Measurements from ENCODE around the gene CAPN8.

CAPN8 gene

GRCh38 chr1:223556414-223557129, 108.9 kb downstream of the CAPN8 start:
- Histone ChIP-seq H3K27ac (ENCODE audit: low read depth, low read length) (no peak overlapping the region), H3K4me3 (ENCODE audit: low read depth in 1 of 2, low read length in 2 of 2) (no peak overlapping the region)

GRCh38 chr1:223553957-223554356, 111.5 kb downstream of the CAPN8 start:
- H3K36me3 ChIP-seq (ENCODE audit: insufficient read depth, low read length) = no peaks in the 10 kb centered on the region
- H3K4me1 ChIP-seq (ENCODE audit: insufficient read depth, low read length) = no peaks in the 10 kb centered on the region
- H3K4me3 ChIP-seq (ENCODE audit: low read depth in 1 of 2, low read length in 2 of 2) = no peak overlapping the region

More at GRCh38 chr1:223556414-223557129, 108.9 kb downstream of the CAPN8 start:
- Histone ChIP-seq H3K27me3 (ENCODE audit: control insufficient read depth in 1 of 2, insufficient read depth in 2 of 2, low read length in 2 of 2) (no peaks in the 10 kb centered on the region), H3K4me1 (ENCODE audit: insufficient read depth, low read length) (no peaks in the 10 kb centered on the region), H3K9me3 (ENCODE audit: low read length) (no peaks in the 10 kb centered on the region), H3K36me3 (ENCODE audit: insufficient read depth, low read length) (no peaks in the 10 kb centered on the region), H3K9ac (ENCODE audit: low read length) (no peak overlapping the region)

GRCh38 chr1:223551610-223552009, 113.9 kb downstream of the CAPN8 start:
- H3K4me1 ChIP-seq (ENCODE audit: insufficient read depth, low read length) = no peaks in the 10 kb centered on the region
- H3K9ac ChIP-seq (ENCODE audit: low read length) = no peak overlapping the region
- no peak overlapping the region for H3K27ac ChIP-seq (ENCODE audit: low read depth, low read length)
- no peak overlapping the region for H3K4me3 ChIP-seq (ENCODE audit: low read depth in 1 of 2, low read length in 2 of 2)
- H3K9me3 ChIP-seq (ENCODE audit: low read length) = no peaks in the 10 kb centered on the region
- no peaks in the 10 kb centered on the region for H3K27me3 ChIP-seq (ENCODE audit: control insufficient read depth in 1 of 2, insufficient read depth in 2 of 2, low read length in 2 of 2)
- no peaks in the 10 kb centered on the region for H3K36me3 ChIP-seq (ENCODE audit: insufficient read depth, low read length)

More at GRCh38 chr1:223553957-223554356, 111.5 kb downstream of the CAPN8 start:
- Histone ChIP-seq H3K27ac (ENCODE audit: low read depth, low read length) (no peak overlapping the region), H3K9me3 (ENCODE audit: low read length) (no peaks in the 10 kb centered on the region), H3K27me3 (ENCODE audit: control insufficient read depth in 1 of 2, insufficient read depth in 2 of 2, low read length in 2 of 2) (no peaks in the 10 kb centered on the region), H3K9ac (ENCODE audit: low read length) (no peak overlapping the region)

GRCh38 chr1:223549740-223550139, 115.8 kb downstream of the CAPN8 start:
- no peaks in the 10 kb centered on the region for H3K36me3 ChIP-seq (ENCODE audit: insufficient read depth, low read length)
- H3K9ac ChIP-seq (ENCODE audit: low read length) = no peak overlapping the region
- H3K9me3 ChIP-seq (ENCODE audit: low read length) = no peaks in the 10 kb centered on the region
- no peaks in the 10 kb centered on the region for H3K27me3 ChIP-seq (ENCODE audit: control insufficient read depth in 1 of 2, insufficient read depth in 2 of 2, low read length in 2 of 2)
- no peaks in the 10 kb centered on the region for H3K4me1 ChIP-seq (ENCODE audit: insufficient read depth, low read length)
- H3K27ac ChIP-seq (ENCODE audit: low read depth, low read length) = no peak overlapping the region
- H3K4me3 ChIP-seq (ENCODE audit: low read depth in 1 of 2, low read length in 2 of 2) = no peak overlapping the region

- no peak overlapping the region for H3K27ac ChIP-seq (ENCODE audit: low read depth, low read length)
- H3K9me3 ChIP-seq (ENCODE audit: low read length) = no peaks in the 10 kb centered on the region
- H3K27me3 ChIP-seq (ENCODE audit: control insufficient read depth in 1 of 2, insufficient read depth in 2 of 2, low read length in 2 of 2) = no peaks in the 10 kb centered on the region
- no peaks in the 10 kb centered on the region for H3K36me3 ChIP-seq (ENCODE audit: insufficient read depth, low read length)
- no peak overlapping the region for H3K9ac ChIP-seq (ENCODE audit: low read length)
- H3K4me3 ChIP-seq (ENCODE audit: low read depth in 1 of 2, low read length in 2 of 2) = no peak overlapping the region
- no peaks in the 10 kb centered on the region for H3K4me1 ChIP-seq (ENCODE audit: insufficient read depth, low read length)
Measured at GRCh38 chr1:223547316-223548114, 118.0 kb downstream of the CAPN8 start.

GRCh38 chr1:223545343-223545742, 120.2 kb downstream of the CAPN8 start:
- no peaks in the 10 kb centered on the region for H3K4me1 ChIP-seq (ENCODE audit: insufficient read depth, low read length)
- H3K27ac ChIP-seq (ENCODE audit: low read depth, low read length) = no peak overlapping the region
- no peak overlapping the region for H3K9ac ChIP-seq (ENCODE audit: low read length)
- no peaks in the 10 kb centered on the region for H3K27me3 ChIP-seq (ENCODE audit: control insufficient read depth in 1 of 2, insufficient read depth in 2 of 2, low read length in 2 of 2)
- no peaks in the 10 kb centered on the region for H3K9me3 ChIP-seq (ENCODE audit: low read length)
- H3K36me3 ChIP-seq (ENCODE audit: insufficient read depth, low read length) = no peaks in the 10 kb centered on the region
- H3K4me3 ChIP-seq (ENCODE audit: low read depth in 1 of 2, low read length in 2 of 2) = no peak overlapping the region

- no peak overlapping the region for H3K27ac ChIP-seq (ENCODE audit: low read depth, low read length)
- no peak overlapping the region for H3K9ac ChIP-seq (ENCODE audit: low read length)
- no peaks in the 10 kb centered on the region for H3K9me3 ChIP-seq (ENCODE audit: low read length)
- no peaks in the 10 kb centered on the region for H3K4me1 ChIP-seq (ENCODE audit: insufficient read depth, low read length)
- H3K4me3 ChIP-seq (ENCODE audit: low read depth in 1 of 2, low read length in 2 of 2) = no peak overlapping the region
- H3K27me3 ChIP-seq (ENCODE audit: control insufficient read depth in 1 of 2, insufficient read depth in 2 of 2, low read length in 2 of 2) = no peaks in the 10 kb centered on the region
- H3K36me3 ChIP-seq (ENCODE audit: insufficient read depth, low read length) = no peaks in the 10 kb centered on the region
Measured at GRCh38 chr1:223543560-223543959, 121.9 kb downstream of the CAPN8 start.

- Histone ChIP-seq H3K27me3 (ENCODE audit: control insufficient read depth in 1 of 2, insufficient read depth in 2 of 2, low read length in 2 of 2) (no peaks in the 10 kb centered on the region), H3K36me3 (ENCODE audit: insufficient read depth, low read length) (no peaks in the 10 kb centered on the region), H3K4me1 (ENCODE audit: insufficient read depth, low read length) (no peaks in the 10 kb centered on the region), H3K9me3 (ENCODE audit: low read length) (no peaks in the 10 kb centered on the region), H3K27ac (ENCODE audit: low read depth, low read length) (no peak overlapping the region), H3K4me3 (ENCODE audit: low read depth in 1 of 2, low read length in 2 of 2) (no peak overlapping the region), H3K9ac (ENCODE audit: low read length) (no peak overlapping the region)
Measured at GRCh38 chr1:223542831-223543230, 122.7 kb downstream of the CAPN8 start.

- no peaks in the 10 kb centered on the region for H3K4me1 ChIP-seq (ENCODE audit: insufficient read depth, low read length)
- no peak overlapping the region for H3K27ac ChIP-seq (ENCODE audit: low read depth, low read length)
- no peaks in the 10 kb centered on the region for H3K27me3 ChIP-seq (ENCODE audit: control insufficient read depth in 1 of 2, insufficient read depth in 2 of 2, low read length in 2 of 2)
- no peak overlapping the region for H3K9ac ChIP-seq (ENCODE audit: low read length)
- no peak overlapping the region for H3K4me3 ChIP-seq (ENCODE audit: low read depth in 1 of 2, low read length in 2 of 2)
- no peaks in the 10 kb centered on the region for H3K36me3 ChIP-seq (ENCODE audit: insufficient read depth, low read length)
- H3K9me3 ChIP-seq (ENCODE audit: low read length) = no peaks in the 10 kb centered on the region
Measured at GRCh38 chr1:223540485-223541106, 124.9 kb downstream of the CAPN8 start.

- Histone ChIP-seq H3K27ac (ENCODE audit: low read depth, low read length) (no peak overlapping the region), H3K9ac (ENCODE audit: low read length) (no peak overlapping the region), H3K9me3 (ENCODE audit: low read length) (no peaks in the 10 kb centered on the region), H3K36me3 (ENCODE audit: insufficient read depth, low read length) (no peaks in the 10 kb centered on the region), H3K4me1 (ENCODE audit: insufficient read depth, low read length) (no peaks in the 10 kb centered on the region), H3K27me3 (ENCODE audit: control insufficient read depth in 1 of 2, insufficient read depth in 2 of 2, low read length in 2 of 2) (no peaks in the 10 kb centered on the region), H3K4me3 (ENCODE audit: low read depth in 1 of 2, low read length in 2 of 2) (no peak overlapping the region)
Measured at GRCh38 chr1:223539750-223540149, 125.8 kb downstream of the CAPN8 start.

- H3K36me3 ChIP-seq (ENCODE audit: insufficient read depth, low read length) = no peaks in the 10 kb centered on the region
- H3K9ac ChIP-seq (ENCODE audit: low read length) = no peak overlapping the region
- H3K4me3 ChIP-seq (ENCODE audit: low read depth in 1 of 2, low read length in 2 of 2) = no peak overlapping the region
- no peaks in the 10 kb centered on the region for H3K4me1 ChIP-seq (ENCODE audit: insufficient read depth, low read length)
- no peak overlapping the region for H3K27ac ChIP-seq (ENCODE audit: low read depth, low read length)
- no peaks in the 10 kb centered on the region for H3K9me3 ChIP-seq (ENCODE audit: low read length)
- no peaks in the 10 kb centered on the region for H3K27me3 ChIP-seq (ENCODE audit: control insufficient read depth in 1 of 2, insufficient read depth in 2 of 2, low read length in 2 of 2)
Measured at GRCh38 chr1:223538981-223539380, 126.5 kb downstream of the CAPN8 start.

Data from muscle layer of colon (tissue), 2 donors.